Erythroblast (primary cell): Measurements from ENCODE around the gene FTO.

Source experiments
- DNase-seq, 2 experiments: peaks; one replicate each; lab custom pipeline; 2025; lab: John Stamatoyannopoulos, UW
- GATA1 ChIP-seq: IDR thresholded peaks from 2 replicates; pipeline ENCODE4 v1.6.1; 2011; ENCODE audit warnings: low read depth, mild to moderate bottlenecking, control low read depth, low read length, moderate library complexity
- POLR2A ChIP-seq: IDR thresholded peaks from 2 replicates; pipeline ENCODE4 v1.6.1; 2011; ENCODE audit warnings: mild to moderate bottlenecking, low read length

FTO gene

DNA sequence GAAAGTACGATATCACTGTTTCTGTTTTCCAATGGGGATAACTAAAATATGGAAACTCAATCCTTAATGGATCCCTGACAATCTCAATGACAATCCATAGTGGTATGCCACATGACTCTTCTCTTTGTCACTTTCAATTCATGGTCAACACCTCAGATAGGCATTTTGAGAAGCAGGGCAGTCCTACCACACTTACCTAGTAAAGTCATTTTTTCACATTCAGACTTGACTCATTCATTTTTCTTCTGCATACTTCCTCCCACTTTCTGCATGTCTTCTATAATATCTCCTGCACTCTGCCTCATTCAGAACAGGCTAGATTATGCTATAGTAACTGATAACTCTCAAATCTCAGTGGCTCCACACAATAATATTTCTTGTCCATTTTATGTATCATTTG lies 117.5 kb downstream of the FTO start:
- no peak for DNase-seq
- TF ChIP-seq POLR2A (no peak), GATA1 (no peak)

DNA sequence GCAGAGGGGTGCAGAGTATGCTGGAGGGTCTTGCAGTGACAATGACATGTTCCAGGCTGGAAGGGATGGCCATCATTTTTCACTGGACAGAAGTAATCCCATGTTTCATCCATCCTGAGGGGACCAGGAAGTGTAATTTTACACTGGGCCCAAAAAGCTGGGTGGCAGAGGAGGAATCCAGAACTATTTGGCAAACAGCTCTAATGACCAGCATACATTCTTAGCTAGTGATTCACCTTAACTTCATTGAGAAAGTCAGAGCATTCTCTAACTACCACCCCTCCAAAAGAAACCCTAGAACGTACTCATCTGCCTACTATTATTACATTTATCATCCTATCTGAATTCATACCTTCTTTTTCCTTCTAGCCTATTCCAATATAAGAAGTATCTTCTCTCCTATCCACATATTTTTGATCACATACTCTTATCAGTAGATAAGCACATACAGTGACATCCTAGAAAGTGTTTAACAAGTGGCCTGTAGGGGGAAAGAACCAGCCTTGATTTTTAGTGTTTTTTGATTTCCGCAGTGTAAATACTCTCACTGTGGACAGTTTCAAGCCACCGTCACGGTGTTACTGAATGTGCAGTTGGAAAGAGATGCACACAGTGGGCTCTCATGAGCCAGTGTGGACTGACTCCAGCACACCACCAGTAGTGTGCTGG lies 118.1 kb downstream of the FTO start:
- no peak for TF ChIP-seq GATA1
- TF ChIP-seq POLR2A, result no peak
- DNase-seq, result no peak

GRCh38 chr16:53822936-53823529 lies 119.1 kb downstream of the FTO start:
- DNase-seq, result no peak
- no peak for TF ChIP-seq GATA1
- TF ChIP-seq POLR2A, result no peak

- TF ChIP-seq GATA1 (no peak), POLR2A (no peak)
- no peak for DNase-seq
Observed at GRCh38 chr16:53826658-53827057, 122.7 kb downstream of the FTO start.

DNA sequence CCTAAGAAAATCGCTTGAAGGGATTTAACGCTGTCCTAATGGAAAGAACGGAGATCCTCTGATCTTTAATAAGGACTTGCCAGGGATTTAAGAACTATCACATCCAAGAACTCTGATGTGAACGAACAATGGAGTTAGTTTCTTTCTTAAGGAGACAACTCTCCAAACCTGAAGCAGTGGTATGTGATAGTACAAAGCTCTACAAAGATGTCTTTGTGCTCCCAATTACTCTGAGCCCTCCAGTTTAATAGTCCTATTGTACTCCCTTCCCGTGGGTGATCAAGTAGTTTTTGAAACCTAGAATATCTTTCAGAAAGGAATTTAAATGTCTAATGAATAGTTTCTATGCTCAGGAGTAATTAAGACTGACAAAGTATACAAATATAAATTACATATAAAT lies 123.8 kb downstream of the FTO start:
- TF ChIP-seq POLR2A, result no peak
- no peak for TF ChIP-seq GATA1
- no peak for DNase-seq

DNA sequence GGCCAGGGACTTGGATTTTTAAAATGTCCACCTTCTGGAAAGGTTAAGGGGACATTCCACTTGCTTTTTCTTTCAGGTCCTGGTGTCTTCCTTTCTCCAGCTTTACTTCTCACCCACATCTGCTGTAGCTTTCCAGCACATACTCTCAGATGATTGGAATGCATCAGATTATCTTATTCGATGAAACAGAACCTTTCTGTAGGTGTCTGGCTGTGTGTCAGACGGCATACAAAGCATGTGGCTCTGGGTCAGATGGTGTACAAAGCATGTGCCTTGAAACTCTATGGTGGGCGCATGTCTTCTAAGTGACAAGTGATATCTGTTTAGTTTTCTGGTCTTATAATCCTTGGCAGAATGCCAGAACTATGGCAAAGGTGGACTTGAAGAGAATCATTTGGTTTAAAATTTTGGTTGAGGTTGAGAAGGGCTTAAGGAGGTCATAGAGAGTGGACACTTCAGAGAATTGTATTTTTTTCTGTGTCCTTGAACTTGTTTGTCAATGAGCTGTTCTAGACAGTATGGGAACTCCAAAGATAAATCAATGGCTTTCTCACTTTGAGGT lies 125.3 kb downstream of the FTO start:
- TF ChIP-seq POLR2A, result no peak
- TF ChIP-seq GATA1, result no peak
- no peak for DNase-seq

GRCh38 chr16:53832896-53833544 lies 129.1 kb downstream of the FTO start:
- TF ChIP-seq GATA1 (no peak), POLR2A (no peak)
- DNase-seq, result no peak

- TF ChIP-seq POLR2A, result no peak
- no peak for TF ChIP-seq GATA1
- no peak for DNase-seq
Observed at GRCh38 chr16:53836142-53836541, 132.2 kb downstream of the FTO start.

DNA sequence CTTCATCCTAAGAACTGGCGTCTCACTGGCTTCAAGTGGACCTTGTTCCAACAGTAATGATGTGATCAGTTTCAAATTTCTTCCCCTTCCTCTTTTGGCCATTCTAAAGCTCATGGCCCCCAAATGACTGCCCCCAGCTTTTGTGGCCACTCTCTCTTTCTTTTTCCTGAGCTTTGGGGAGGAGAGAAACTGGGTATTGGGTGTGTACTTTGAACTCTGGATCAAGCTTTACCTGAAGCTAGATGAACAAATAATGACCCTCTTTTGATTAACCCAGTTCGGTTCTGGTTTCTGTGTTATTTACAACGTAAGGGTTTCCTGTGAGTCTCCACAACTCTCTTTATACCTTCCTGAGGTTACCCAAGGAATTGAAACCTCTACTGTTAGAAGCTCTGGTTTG lies 132.7 kb downstream of the FTO start:
- no peak for TF ChIP-seq GATA1
- TF ChIP-seq POLR2A, result no peak

GRCh38 chr16:53837426-53837825 lies 133.5 kb downstream of the FTO start:
- no peak for TF ChIP-seq POLR2A
- TF ChIP-seq GATA1, result no peak

More for the DNA sequence above, 132.7 kb downstream of the FTO start:
- DNase-seq, result no peak

GRCh38 chr16:53839150-53839549 lies 135.2 kb downstream of the FTO start:
- no peak for TF ChIP-seq POLR2A
- no peak for TF ChIP-seq GATA1
- DNase-seq, result no peak

More at GRCh38 chr16:53837426-53837825, 133.5 kb downstream of the FTO start:
- no peak for DNase-seq

DNA sequence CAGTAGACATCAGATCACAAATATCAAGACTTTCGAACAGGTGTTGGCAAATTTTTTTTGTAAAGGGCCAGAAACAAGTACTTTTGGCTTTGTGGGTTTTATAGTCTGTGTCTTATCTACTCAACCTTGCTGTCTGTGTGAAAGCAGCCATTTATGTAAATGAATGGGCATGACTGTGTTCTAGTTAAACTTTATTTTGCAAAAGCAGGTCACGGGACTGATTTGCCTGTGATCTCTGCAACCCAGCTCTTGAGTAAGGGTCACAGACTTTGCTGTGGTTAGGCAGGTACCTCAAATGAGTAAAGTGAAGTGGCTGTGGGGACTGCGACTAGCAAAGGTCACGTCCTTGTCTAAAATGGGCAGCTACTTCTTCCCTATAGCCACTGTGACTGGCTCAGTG lies 136.5 kb downstream of the FTO start:
- no peak for DNase-seq
- TF ChIP-seq POLR2A (no peak), GATA1 (no peak)

GRCh38 chr16:53841884-53842283 lies 137.9 kb downstream of the FTO start:
- TF ChIP-seq POLR2A, result no peak
- no peak for TF ChIP-seq GATA1
- DNase-seq, result no peak

DNA sequence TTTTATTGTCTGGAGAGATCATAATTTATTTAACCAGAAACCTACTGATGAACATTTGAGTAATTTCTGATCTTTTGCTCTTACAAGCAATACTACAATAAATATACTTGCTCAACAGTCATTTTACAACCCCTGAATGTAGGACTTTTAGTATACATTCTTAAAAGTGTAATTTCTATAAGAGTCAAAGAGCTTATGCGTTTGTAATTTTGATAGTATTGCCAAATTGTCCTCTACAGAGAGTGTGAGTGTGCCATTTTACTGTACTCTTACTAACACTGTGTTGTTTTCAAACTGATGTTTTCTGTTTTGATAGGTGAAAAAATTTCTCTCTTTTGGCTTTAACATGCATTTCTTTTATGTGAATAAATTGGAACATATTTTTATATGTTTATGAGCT lies 139.1 kb downstream of the FTO start:
- TF ChIP-seq POLR2A (no peak), GATA1 (no peak)
- no peak for DNase-seq
